Measurements from ENCODE around the gene ARAP1. TPM values are rescaled to one million over a fixed set of nuclear protein-coding genes. Genes with fewer than 3 reads are reported as not detected.

ARAP1 gene
- total and polyA plus RNA-seq, 7 donors = 31.9 to 135 (median 61.5) TPM

DNA sequence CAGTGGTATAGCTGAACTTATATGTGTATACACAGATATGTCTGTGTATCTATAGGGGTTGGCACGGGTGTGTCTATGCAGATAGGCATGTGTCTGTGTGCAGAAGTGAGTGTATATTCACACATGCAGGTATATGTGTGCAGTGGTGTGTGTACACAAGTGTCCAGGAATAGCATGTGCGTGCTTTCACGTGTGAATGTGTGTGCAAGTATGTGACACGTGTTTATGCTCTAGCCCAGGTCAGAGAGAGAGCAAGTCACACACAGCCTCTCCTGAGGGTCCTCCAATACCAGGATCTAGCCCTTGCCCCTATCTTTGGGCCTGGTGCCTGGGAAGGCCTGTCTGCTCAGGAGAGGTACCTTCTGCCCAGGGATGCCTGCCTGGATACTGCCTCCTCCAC is 104.3 kb downstream of the ARAP1 start:
- no peaks in the 10 kb centered on the region for H3K27me3 ChIP-seq
- intact Hi-C loops (cut with DNase I) = loop anchor here (10.0 kb wide), 1 partner anchor 173 kb away; no protein-coding TSS in a partner anchor
- TF ChIP-seq POLR2AphosphoS5 (IDR thresholded peaks at IDR 0.05) = no peak
- TF ChIP-seq CTCF (IDR thresholded peaks at IDR 0.05) = no peak
- no peak for TF ChIP-seq EP300 (IDR thresholded peaks at IDR 0.05)
- TF ChIP-seq POLR2A (IDR thresholded peaks at IDR 0.05) = no peak
- 81 to 86% methylated on average over 4 of the region's 4 CpGs for WGBS, 2 donors
- H3K9me3 ChIP-seq = no peaks in the 10 kb centered on the region
- no peak overlapping the region for H3K4me3 ChIP-seq
- no peak for DNase-seq
- H3K27ac ChIP-seq = no peak overlapping the region
- peaks cover 0 to 9% (median 7%) of the 10 kb centered on the region in 4 donors for H3K4me1 ChIP-seq
- H3K36me3 ChIP-seq = no peaks in the 10 kb centered on the region

DNA sequence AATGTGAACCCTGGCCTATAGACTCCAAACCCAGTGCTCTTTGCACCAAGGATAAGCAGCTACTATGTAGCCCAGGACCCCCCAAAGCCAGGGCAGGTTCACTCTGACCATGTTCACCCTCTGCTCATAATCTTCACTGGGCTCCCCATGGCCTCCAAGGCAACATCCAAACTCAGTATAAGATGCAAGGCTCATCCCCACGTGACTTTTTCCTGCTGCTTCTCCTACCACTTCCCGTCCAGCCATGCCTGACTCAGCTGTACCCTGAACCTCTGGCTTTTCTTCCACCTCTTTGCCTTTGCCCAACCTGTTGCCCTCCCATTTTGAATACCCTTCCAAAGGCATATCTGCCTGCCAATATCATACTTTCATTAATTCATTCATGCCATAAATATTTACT is 105.7 kb downstream of the ARAP1 start:
- no peaks in the 10 kb centered on the region for H3K36me3 ChIP-seq
- intact Hi-C loops (cut with DNase I) = loop anchor here (10.0 kb wide), 1 partner anchor 172 kb away; no protein-coding TSS in a partner anchor
- TF ChIP-seq CTCF (IDR thresholded peaks at IDR 0.05) (no peak), EP300 (IDR thresholded peaks at IDR 0.05) (no peak), POLR2A (IDR thresholded peaks at IDR 0.05) (no peak), POLR2AphosphoS5 (IDR thresholded peaks at IDR 0.05) (no peak)
- no peaks in the 10 kb centered on the region for H3K9me3 ChIP-seq
- peaks cover 0 to 19% (median 18%) of the 10 kb centered on the region in 4 donors for H3K4me1 ChIP-seq
- H3K27me3 ChIP-seq = no peaks in the 10 kb centered on the region
- WGBS, 2 donors = 73 to 83% methylated on average over 2 of the region's 2 CpGs
- H3K27ac ChIP-seq = no peak overlapping the region
- no peak for DNase-seq
- no peak overlapping the region for H3K4me3 ChIP-seq

GRCh38 chr11:72646024-72646423 is 106.2 kb downstream of the ARAP1 start:
- DNase-seq = no peak
- peaks cover 0 to 24% (median 23%) of the 10 kb centered on the region in 4 donors for H3K4me1 ChIP-seq
- intact Hi-C loops (cut with DNase I) = loop anchor here (10.0 kb wide), 1 partner anchor 171 kb away; no protein-coding TSS in a partner anchor
- no peaks in the 10 kb centered on the region for H3K27me3 ChIP-seq
- H3K9me3 ChIP-seq = no peaks in the 10 kb centered on the region
- no peak overlapping the region for H3K27ac ChIP-seq
- TF ChIP-seq EP300 (IDR thresholded peaks at IDR 0.05) (no peak), POLR2A (IDR thresholded peaks at IDR 0.05) (no peak), POLR2AphosphoS5 (IDR thresholded peaks at IDR 0.05) (no peak), CTCF (IDR thresholded peaks at IDR 0.05) (no peak)
- H3K4me3 ChIP-seq = no peak overlapping the region
- WGBS, 2 donors = 91 to 93% methylated on average over 3 of the region's 3 CpGs
- H3K36me3 ChIP-seq = no peaks in the 10 kb centered on the region

DNA sequence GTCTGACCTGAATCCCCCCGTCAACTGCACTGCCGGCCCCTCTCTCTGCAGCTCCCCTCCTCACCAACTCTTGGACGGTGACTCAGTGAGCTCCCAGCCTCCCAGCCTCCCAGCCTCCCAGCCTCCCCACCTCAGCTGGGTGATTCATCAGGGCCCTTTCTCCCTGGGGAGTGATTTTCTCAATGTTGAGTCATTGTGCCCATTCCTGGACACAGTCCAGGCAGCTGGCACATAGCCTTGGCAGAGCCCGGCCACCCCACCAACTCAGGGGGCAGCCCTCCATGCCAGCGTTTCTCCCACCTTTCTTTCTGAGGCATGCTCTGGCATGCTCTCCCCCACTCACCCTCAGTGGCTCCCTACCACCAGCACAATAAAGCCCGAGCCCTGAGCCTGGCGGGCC is 108.7 kb downstream of the ARAP1 start:
- TF ChIP-seq POLR2AphosphoS5 (IDR thresholded peaks at IDR 0.05) (no peak), CTCF (IDR thresholded peaks at IDR 0.05) (no peak), EP300 (IDR thresholded peaks at IDR 0.05) (no peak), POLR2A (IDR thresholded peaks at IDR 0.05) (no peak)
- intact Hi-C loops (cut with DNase I) = loop anchor here (1.0 to 10.0 kb wide), 4 partner anchors 39 to 169 kb away; no protein-coding TSS in a partner anchor
- Histone ChIP-seq H3K36me3 (no peaks in the 10 kb centered on the region), H3K27ac (peak overlapping the region in 2 of 4 donors; percentile 79 to 81), H3K4me3 (peak overlapping the region in 2 of 4 donors; percentile 70 to 83), H3K27me3 (no peaks in the 10 kb centered on the region), H3K9me3 (no peaks in the 10 kb centered on the region), H3K4me1 (peaks cover 0 to 38% (median 36%) of the 10 kb centered on the region in 4 donors)
- no peak for DNase-seq
- WGBS, 2 donors = 72 to 89% methylated on average over 7 of the region's 7 CpGs

Data from sigmoid colon (tissue), 7 donors.